ENCODE data around the gene BEST1.

GRCh38 chr11:61908730-61909316 is 41.3 kb upstream of the BEST1 start:
- TF ChIP-seq POLR2A (IDR thresholded peaks at IDR 0.05; ENCODE audit: low read depth, low read length): no peak
- TF ChIP-seq POLR2AphosphoS5 (IDR thresholded peaks at IDR 0.05; ENCODE audit: low read depth, low read length): no peak
